A204.1 (cell line): ENCODE results near the gene TOR4A.
"Not testable (repeated sequence)": the region's sequence is repeated elsewhere in the genome, so short reads cannot be mapped to it uniquely, and the experiment has no call there.

Experiments
- FAIRE-seq: peaks from 2 replicates; lab custom pipeline; 2012; peaks lifted over from hg19 to GRCh38; lab: Jason Lieb, UNC

TOR4A gene

GRCh38 chr9:137319011-137319738, 41.6 kb downstream of the TOR4A start:
- no peak for FAIRE-seq

- no peak for FAIRE-seq
Observed at GRCh38 chr9:137319739-137320551, 42.4 kb downstream of the TOR4A start.

GRCh38 chr9:137320555-137321384, 43.2 kb downstream of the TOR4A start:
- FAIRE-seq, result no peak

GRCh38 chr9:137321726-137322361, 44.3 kb downstream of the TOR4A start:
- no peak for FAIRE-seq

- no peak for FAIRE-seq
Observed at GRCh38 chr9:137323531-137324331, 46.2 kb downstream of the TOR4A start.

- no peak for FAIRE-seq
Observed at GRCh38 chr9:137325124-137325523, 47.6 kb downstream of the TOR4A start.

- FAIRE-seq, result no peak
Observed at GRCh38 chr9:137325799-137326198, 48.3 kb downstream of the TOR4A start.

- FAIRE-seq, result no peak
Observed at GRCh38 chr9:137326445-137327065, 49.0 kb downstream of the TOR4A start.

- FAIRE-seq, result peak; percentile 100
Observed at GRCh38 chr9:137327641-137328550, 50.4 kb downstream of the TOR4A start.

- FAIRE-seq, result not testable (repeated sequence)
Observed at GRCh38 chr9:137329590-137329989, 52.1 kb downstream of the TOR4A start.

- no peak for FAIRE-seq
Observed at GRCh38 chr9:137330689-137331088, 53.2 kb downstream of the TOR4A start.

- FAIRE-seq, result no peak
Observed at GRCh38 chr9:137331929-137332328, 54.4 kb downstream of the TOR4A start.
